Measurements from ENCODE around the gene CSPG4.

DNA sequence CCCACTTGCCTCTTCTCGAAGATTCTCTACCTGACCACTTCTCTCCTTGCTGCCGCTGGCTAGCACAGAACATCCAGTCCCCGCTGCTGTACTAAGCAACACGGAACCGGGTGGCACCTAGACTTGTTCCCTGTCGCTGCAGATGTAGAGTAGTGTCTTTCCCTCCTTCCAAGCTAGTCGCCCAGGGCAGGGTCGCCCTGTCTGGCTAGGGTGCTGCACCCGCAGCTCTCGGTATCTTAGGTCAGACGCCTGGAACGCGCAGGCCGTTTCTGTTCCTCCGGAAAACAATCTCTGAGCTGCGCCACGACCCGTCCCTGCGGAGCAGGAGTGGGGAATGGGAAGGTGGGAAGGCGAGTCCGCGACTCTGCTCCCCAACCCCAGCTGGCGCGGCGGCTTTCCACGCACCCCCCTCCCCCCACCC is 65.7 kb downstream of the CSPG4 start:
- TF ChIP-seq, protein P1, sequence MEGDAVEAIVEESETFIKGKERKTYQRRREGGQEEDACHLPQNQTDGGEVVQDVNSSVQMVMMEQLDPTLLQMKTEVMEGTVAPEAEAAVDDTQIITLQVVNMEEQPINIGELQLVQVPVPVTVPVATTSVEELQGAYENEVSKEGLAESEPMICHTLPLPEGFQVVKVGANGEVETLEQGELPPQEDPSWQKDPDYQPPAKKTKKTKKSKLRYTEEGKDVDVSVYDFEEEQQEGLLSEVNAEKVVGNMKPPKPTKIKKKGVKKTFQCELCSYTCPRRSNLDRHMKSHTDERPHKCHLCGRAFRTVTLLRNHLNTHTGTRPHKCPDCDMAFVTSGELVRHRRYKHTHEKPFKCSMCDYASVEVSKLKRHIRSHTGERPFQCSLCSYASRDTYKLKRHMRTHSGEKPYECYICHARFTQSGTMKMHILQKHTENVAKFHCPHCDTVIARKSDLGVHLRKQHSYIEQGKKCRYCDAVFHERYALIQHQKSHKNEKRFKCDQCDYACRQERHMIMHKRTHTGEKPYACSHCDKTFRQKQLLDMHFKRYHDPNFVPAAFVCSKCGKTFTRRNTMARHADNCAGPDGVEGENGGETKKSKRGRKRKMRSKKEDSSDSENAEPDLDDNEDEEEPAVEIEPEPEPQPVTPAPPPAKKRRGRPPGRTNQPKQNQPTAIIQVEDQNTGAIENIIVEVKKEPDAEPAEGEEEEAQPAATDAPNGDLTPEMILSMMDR (IDR thresholded peaks at IDR 0.05; ENCODE audit: extremely low read depth in 1 of 2, insufficient read depth in 1 of 2, low read depth in 1 of 2, low read length in 2 of 2): no peak
- TF ChIP-seq POLR2A (IDR thresholded peaks at IDR 0.05; ENCODE audit: low read depth, low read length) (no peak), EZH2 (IDR thresholded peaks at IDR 0.05; ENCODE audit: borderline replicate concordance, low read depth, low read length, severe bottlenecking) (no peak), POLR2AphosphoS5 (IDR thresholded peaks at IDR 0.05; ENCODE audit: insufficient read depth, low read depth, low read length) (no peak), FOS (IDR thresholded peaks at IDR 0.05; ENCODE audit: borderline replicate concordance, insufficient read depth, low read length) (no peak), MYC (IDR thresholded peaks at IDR 0.05; ENCODE audit: low read depth, low read length) (no peak), JUN (IDR thresholded peaks at IDR 0.05; ENCODE audit: borderline replicate concordance, insufficient read depth, insufficient read length, low read depth) (no peak)
- TF ChIP-seq, protein P2, sequence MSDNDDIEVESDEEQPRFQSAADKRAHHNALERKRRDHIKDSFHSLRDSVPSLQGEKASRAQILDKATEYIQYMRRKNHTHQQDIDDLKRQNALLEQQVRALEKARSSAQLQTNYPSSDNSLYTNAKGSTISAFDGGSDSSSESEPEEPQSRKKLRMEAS (IDR thresholded peaks at IDR 0.05; ENCODE audit: insufficient read depth, insufficient read length): no peak
